ENCODE data around the gene MAS1L. TPM values are rescaled to one million over a fixed set of nuclear protein-coding genes. Genes with fewer than 3 reads are reported as not detected.

MAS1L gene
- polyA plus RNA-seq, 2 of the 4 experiments (the other 2 are of a cell fraction): not detected

GRCh38 chr6:29522227-29522626 lies 34.5 kb upstream of the MAS1L start:
- 10% methylated on average over 2 of the region's 2 CpGs for WGBS (ENCODE audit: missing lambda C conversion rate)
- DNase-seq (ENCODE audit: low read depth in 1 of 2, low spot score in 1 of 2) (no peak), ATAC-seq (no peak), FAIRE-seq (no peak)
- CTCF ChIA-PET: no interaction called here
- Histone ChIP-seq H3K4me1 (no peaks in the 10 kb centered on the region), H3K9me3 (no peaks in the 10 kb centered on the region), H3K4me3 (no peak overlapping the region), H3K4me2 (no peak overlapping the region), H3K27ac (no peak overlapping the region)
- POLR2A ChIA-PET: no interaction called here
- TF ChIP-seq ZFP36 (IDR thresholded peaks at IDR 0.05; ENCODE audit: borderline replicate concordance, partially characterized antibody) (no peak), BHLHE40 (IDR thresholded peaks at IDR 0.05; ENCODE audit: low read depth, low read length) (no peak), FOSL2 (IDR thresholded peaks at IDR 0.05) (no peak), FOSL2 (CRISPR knock-in tag; IDR thresholded peaks at IDR 0.05) (no peak), RAD21 (conservative IDR thresholded peaks at IDR 0.05 in 1 of 2, IDR thresholded peaks at IDR 0.05 in 1 of 2) (no peak), ZC3H11A (IDR thresholded peaks at IDR 0.05) (no peak), EHF (CRISPR knock-in tag; IDR thresholded peaks at IDR 0.05) (no peak), MYC (IDR thresholded peaks at IDR 0.05; ENCODE audit: borderline replicate concordance, low read length) (no peak), RFX5 (IDR thresholded peaks at IDR 0.05) (no peak), CTCF (IDR thresholded peaks at IDR 0.05) (no peak), CEBPB (IDR thresholded peaks at IDR 0.05) (no peak), HMGXB4 (CRISPR knock-in tag; IDR thresholded peaks at IDR 0.05; ENCODE audit: borderline replicate concordance) (no peak), BCL3 (IDR thresholded peaks at IDR 0.05) (no peak), SMC3 (IDR thresholded peaks at IDR 0.05) (no peak), JUN (IDR thresholded peaks at IDR 0.05) (no peak), CBX8 (IDR thresholded peaks at IDR 0.05) (no peak), MAZ (IDR thresholded peaks at IDR 0.05; ENCODE audit: borderline replicate concordance, low read depth, low read length) (no peak), CHD4 (IDR thresholded peaks at IDR 0.05; ENCODE audit: borderline replicate concordance) (no peak), USF2 (IDR thresholded peaks at IDR 0.05) (no peak)

GRCh38 chr6:29521006-29521680 lies 33.4 kb upstream of the MAS1L start:
- CTCF ChIA-PET: no interaction called here
- Histone ChIP-seq H3K4me3 (no peak overlapping the region), H3K4me1 (no peaks in the 10 kb centered on the region), H3K9me3 (no peaks in the 10 kb centered on the region), H3K4me2 (no peak overlapping the region), H3K27ac (no peak overlapping the region)
- DNase-seq (ENCODE audit: low read depth in 1 of 2, low spot score in 1 of 2) (no peak), ATAC-seq (no peak), FAIRE-seq (no peak)
- POLR2A ChIA-PET: no interaction called here
- TF ChIP-seq GATA3 (IDR thresholded peaks at IDR 0.05; ENCODE audit: borderline replicate concordance) (no peak), USF2 (IDR thresholded peaks at IDR 0.05) (peak; percentile 26; the same call in 1 of the 2 replicates)
- 4% methylated on average over 7 of the region's 8 CpGs for WGBS (ENCODE audit: missing lambda C conversion rate)

Measured in A549 (cell line).